Coronary artery (tissue), 2 donors: ENCODE measurements around the gene PRR4.

Experiments
- DNase-seq: peaks from one replicate; pipeline ENCODE4 v3.0.0-alpha.2; 2017; ENCODE audit warnings: low spot score
- H3K27ac ChIP-seq, 2 donors: fragments of 200-600 bp; sonication (generic); one replicate each; pipeline ENCODE4 v1.5.1; 2016 to 2019
- H3K4me3 ChIP-seq: fragments of 200-600 bp; sonication (generic); 2 replicates; pipeline ENCODE4 v1.5.1; 2016; ENCODE audit warnings: mild to moderate bottlenecking, moderate library complexity
- CTCF ChIP-seq: fragments of 200-600 bp; sonication (generic); IDR thresholded peaks from one replicate; pipeline ENCODE4 v1.5.1; 2019; ENCODE audit warnings: antibody characterized with exemption

Gene PRR4

GRCh38 chr12:10863512-10864218 lies 14.4 kb upstream of the PRR4 start:
- no peak for DNase-seq
- no peak overlapping the region for H3K27ac ChIP-seq

GRCh38 chr12:10861366-10861765 lies 12.1 kb upstream of the PRR4 start:
- TF ChIP-seq CTCF: no peak
- Histone ChIP-seq H3K27ac (no peak overlapping the region), H3K4me3 (no peak overlapping the region)
- DNase-seq: no peak

More at GRCh38 chr12:10863512-10864218, 14.4 kb upstream of the PRR4 start:
- no peak overlapping the region for H3K4me3 ChIP-seq
- TF ChIP-seq CTCF: no peak

GRCh38 chr12:10855807-10856206 lies 6.5 kb upstream of the PRR4 start:
- DNase-seq: no peak
- no peak overlapping the region for H3K4me3 ChIP-seq

GRCh38 chr12:10853776-10854175 lies 4.5 kb upstream of the PRR4 start:
- DNase-seq: no peak
- TF ChIP-seq CTCF: no peak
- H3K4me3 ChIP-seq: no peak overlapping the region
- no peak overlapping the region for H3K27ac ChIP-seq

More at GRCh38 chr12:10855807-10856206, 6.5 kb upstream of the PRR4 start:
- H3K27ac ChIP-seq: no peak overlapping the region
- TF ChIP-seq CTCF: no peak

- DNase-seq: no peak
- TF ChIP-seq CTCF: no peak
- no peak overlapping the region for H3K4me3 ChIP-seq
- H3K27ac ChIP-seq: no peak overlapping the region
These were observed 2.1 kb upstream of the PRR4 start for GRCh38 chr12:10851243-10851858.

- no peak overlapping the region for H3K27ac ChIP-seq
- TF ChIP-seq CTCF: no peak
- no peak for DNase-seq
- H3K4me3 ChIP-seq: no peak overlapping the region
These were observed 1.5 kb downstream of the PRR4 start for GRCh38 chr12:10847744-10848143.

GRCh38 chr12:10842862-10843261 lies 6.4 kb downstream of the PRR4 start:
- Histone ChIP-seq H3K4me3 (no peak overlapping the region), H3K27ac (no peak overlapping the region)
- no peak for DNase-seq
- no peak for TF ChIP-seq CTCF
